Spleen (tissue), 11 donors: ENCODE results near the gene TENM3. TPM values are rescaled to one million over a fixed set of nuclear protein-coding genes. Genes with fewer than 3 reads are reported as not detected.

Source experiments
- DNase-seq: peaks from one replicate; pipeline ENCODE4 v3.0.0-alpha.2; 2020
- H3K27ac ChIP-seq, 8 donors: fragments of 200-600 bp; sonication (generic) in 7 of 8; 1 replicate in 4 of 8; 2 replicates in 4 of 8; pipeline versions ENCODE4 v1.5.0 to v1.8.0; 2016 to 2021; ENCODE audit warnings: inconsistent platforms in 4 of 8, mild to moderate bottlenecking in 4 of 8, moderate library complexity in 1 of 8
- H3K27me3 ChIP-seq, 7 donors: fragments of 200-600 bp; sonication (generic) in 6 of 7; replicated peaks in 1 of 7; 1 replicate in 4 of 7; 2 replicates in 3 of 7; pipeline versions ENCODE4 v1.5.0 to v1.8.0; 2016 to 2021; ENCODE audit warnings: inconsistent platforms in 3 of 7, mild to moderate bottlenecking in 1 of 7
- H3K36me3 ChIP-seq, 6 donors: fragments of 200-600 bp; sonication (generic) in 5 of 6; 1 replicate in 4 of 6; 2 replicates in 2 of 6; pipeline versions ENCODE4 v1.5.0 to v1.8.0; 2016 to 2021; ENCODE audit warnings: inconsistent platforms in 2 of 6
- H3K4me1 ChIP-seq, 6 donors: fragments of 200-600 bp; sonication (generic) in 5 of 6; 1 replicate in 3 of 6; 2 replicates in 3 of 6; pipeline versions ENCODE4 v1.5.0 to v1.8.0; 2016 to 2021; ENCODE audit warnings: inconsistent platforms in 3 of 6
- H3K4me3 ChIP-seq, 8 donors: fragments of 200-600 bp; sonication (generic) in 7 of 8; 1 replicate in 4 of 8; 2 replicates in 4 of 8; pipeline versions ENCODE4 v1.5.0 to v1.8.0; 2016 to 2021; ENCODE audit warnings: inconsistent platforms in 4 of 8, mild to moderate bottlenecking in 4 of 8, moderate library complexity in 2 of 8
- H3K9me3 ChIP-seq, 8 donors: fragments of 200-600 bp; sonication (generic) in 7 of 8; 1 replicate in 4 of 8; 2 replicates in 4 of 8; pipeline versions ENCODE4 v1.5.0 to v1.8.0; 2016 to 2021; ENCODE audit warnings: inconsistent platforms in 4 of 8
- CTCF ChIP-seq, 11 experiments: fragments of 200-600 bp in 7 of 11; fragments of 450-650 bp in 4 of 11; sonication (generic) in 4 of 11; IDR thresholded peaks in 8 of 11; conservative IDR thresholded peaks in 3 of 11; 1 replicate in 7 of 11; 2 replicates in 4 of 11; pipeline versions ENCODE4 v1.4.0 to v1.8.0; 2016 to 2021; ENCODE audit warnings: antibody characterized with exemption in 11 of 11, inconsistent platforms in 4 of 11, mild to moderate bottlenecking in 1 of 11
- POLR2A ChIP-seq, 3 donors: fragments of 450-650 bp; IDR thresholded peaks; one replicate each; pipeline ENCODE4 v1.5.1; 2017; ENCODE audit warnings: antibody characterized with exemption in 3 of 3, mild to moderate bottlenecking in 1 of 3
- POLR2AphosphoS5 ChIP-seq, 3 donors: sonication (generic); formaldehyde crosslinking; IDR thresholded peaks; one replicate each; pipeline ENCODE4 v1.5.1; 2017; ENCODE audit warnings: antibody characterized with exemption in 3 of 3
- WGBS, 5 donors: extraction: QIAGEN DNeasy Blood & Tissue Kit in 3 of 5; methylation state at CpG; one replicate each; pipeline versions ENCODE4 v1.1.5 to v1.1.7; 2013 to 2018; 5-methylcytosine and 5-hydroxymethylcytosine counted together
- intact Hi-C: fragments of 100-400 bp; cut with DNase I; formaldehyde crosslinking; loops from one replicate; pipeline ENCODE4 v1.15.0; 2023; ENCODE audit warnings: low total_unique reads
- polyA plus RNA-seq, 3 donors: library from polyadenylated mRNA; stranded (reverse); fragments of 200-250 nt; gene quantifications; one replicate each; pipeline ENCODE4 v1.2.1, GENCODE V29; 2013
- total RNA-seq, 7 donors: library from RNA; depleted of rRNA in 3 of 7; stranded (reverse); fragments of >200 nt in 3 of 7; fragmentation: NEBNext Ultra II Directional in 4 of 7; extraction: Animal tissue kit (Norgen Biotek cat#: 25700) in 4 of 7; gene quantifications; one replicate each; pipeline versions ENCODE4 v1.1.0 to v1.2.1, GENCODE V29; 2016 to 2021
- donor health status: healthy with polysubstance abuse.
- donor health status: DM: no; HTN: no; CAD: no; lungs with moderate emphysema.
- donor health status: DM: no; HTN: no; CAD: no.
- donor health status: Bipolar disorder and iron deficiency.
- donor health status: healthy.
- donor health status: DM: no; HTN: no; CAD: no.
- donor health status: DM: yes; HTN: yes; CAD: no.

Gene TENM3
- total and polyA plus RNA-seq, 10 donors, result 0.37 to 45.6 (median 17.7) TPM

GRCh38 chr4:182564724-182565369 lies 321.6 kb downstream of the TENM3 start:
- DNase-seq, result no peak
- intact Hi-C loops, result no loop called here
- no peak for TF ChIP-seq POLR2AphosphoS5 (IDR thresholded peaks at IDR 0.05)
- TF ChIP-seq CTCF (IDR thresholded peaks at IDR 0.05 in 8 of 11, conservative IDR thresholded peaks at IDR 0.05 in 3 of 11), result no peak
- Histone ChIP-seq H3K9me3 (no peaks in the 10 kb centered on the region), H3K4me3 (no peak overlapping the region), H3K27ac (no peak overlapping the region), H3K36me3 (no peaks in the 10 kb centered on the region), H3K4me1 (no peaks in the 10 kb centered on the region), H3K27me3 (peaks cover 0 to 6% (median 0%) of the 10 kb centered on the region in 7 donors)
- WGBS, 5 donors, result 77 to 92% (median 83%) methylated on average over 4 of the region's 4 CpGs

GRCh38 chr4:182567119-182567518 lies 323.9 kb downstream of the TENM3 start:
- 71 to 84% (median 77%) methylated on average over 6 of the region's 6 CpGs for WGBS, 5 donors
- no peak for DNase-seq
- Histone ChIP-seq H3K27me3 (peaks cover 0 to 6% (median 0%) of the 10 kb centered on the region in 7 donors), H3K4me1 (no peaks in the 10 kb centered on the region), H3K27ac (no peak overlapping the region), H3K36me3 (no peaks in the 10 kb centered on the region), H3K9me3 (no peaks in the 10 kb centered on the region), H3K4me3 (no peak overlapping the region)
- intact Hi-C loops, result no loop called here
- TF ChIP-seq POLR2A (IDR thresholded peaks at IDR 0.05), result no peak
- TF ChIP-seq CTCF (IDR thresholded peaks at IDR 0.05 in 8 of 11, conservative IDR thresholded peaks at IDR 0.05 in 3 of 11), result no peak
- no peak for TF ChIP-seq POLR2AphosphoS5 (IDR thresholded peaks at IDR 0.05)

- Histone ChIP-seq H3K27ac (no peak overlapping the region), H3K4me1 (no peaks in the 10 kb centered on the region), H3K36me3 (no peaks in the 10 kb centered on the region), H3K4me3 (no peak overlapping the region), H3K27me3 (peaks cover 0 to 6% (median 0%) of the 10 kb centered on the region in 7 donors), H3K9me3 (no peaks in the 10 kb centered on the region)
- WGBS, 5 donors, result 88 to 96% (median 92%) methylated on average over 4 of the region's 4 CpGs
- TF ChIP-seq POLR2AphosphoS5 (IDR thresholded peaks at IDR 0.05) (no peak), POLR2A (IDR thresholded peaks at IDR 0.05) (no peak), CTCF (IDR thresholded peaks at IDR 0.05 in 8 of 11, conservative IDR thresholded peaks at IDR 0.05 in 3 of 11) (no peak)
- intact Hi-C loops, result no loop called here
- DNase-seq, result no peak
Observed at GRCh38 chr4:182569561-182569960, 326.4 kb downstream of the TENM3 start.

GRCh38 chr4:182574706-182575105 lies 331.5 kb downstream of the TENM3 start:
- DNase-seq, result no peak
- H3K36me3 ChIP-seq, result no peaks in the 10 kb centered on the region
- peaks cover 0 to 4% (median 0%) of the 10 kb centered on the region in 7 donors for H3K27me3 ChIP-seq
- no peaks in the 10 kb centered on the region for H3K9me3 ChIP-seq
- WGBS, 5 donors, result 58 to 63% (median 59%) methylated on average over 5 of the region's 5 CpGs
- no peak for TF ChIP-seq POLR2A (IDR thresholded peaks at IDR 0.05)
- no peak for TF ChIP-seq POLR2AphosphoS5 (IDR thresholded peaks at IDR 0.05)
- no peak for TF ChIP-seq CTCF (IDR thresholded peaks at IDR 0.05 in 8 of 11, conservative IDR thresholded peaks at IDR 0.05 in 3 of 11)
- no peak overlapping the region for H3K27ac ChIP-seq
- no peaks in the 10 kb centered on the region for H3K4me1 ChIP-seq
- intact Hi-C loops, result no loop called here
- H3K4me3 ChIP-seq, result no peak overlapping the region
